Left lung (tissue), 10 donors: ENCODE measurements around the gene VWA3A. TPM values are rescaled to one million over a fixed set of nuclear protein-coding genes. Genes with fewer than 3 reads are reported as not detected.

Experiments
- ATAC-seq: fragments of 200-7000 bp; cut with Tn5 transposase; one replicate; pipeline ENCODE4 v1.9.1; 2020; ENCODE audit warnings: moderate library complexity
- DNase-seq, 4 donors: peaks; one replicate each; pipeline ENCODE4 v3.0.0-alpha.2; 2013 to 2020
- H3K27ac ChIP-seq, 2 donors: fragments of 200-600 bp; sonication (generic) in 1 of 2; one replicate each; pipeline versions ENCODE4 v1.5.0 to v1.8.0; 2020 to 2021
- H3K27me3 ChIP-seq, 2 donors: fragments of 200-600 bp; sonication (generic) in 1 of 2; one replicate each; pipeline versions ENCODE4 v1.5.0 to v1.8.0; 2020 to 2021
- H3K36me3 ChIP-seq, 2 donors: fragments of 200-600 bp; sonication (generic) in 1 of 2; one replicate each; pipeline versions ENCODE4 v1.5.0 to v1.8.0; 2020 to 2021
- H3K4me1 ChIP-seq, 2 donors: fragments of 200-600 bp; one replicate each; pipeline ENCODE4 v1.8.0; 2021
- H3K4me3 ChIP-seq, 2 donors: fragments of 200-600 bp; sonication (generic) in 1 of 2; one replicate each; pipeline versions ENCODE4 v1.5.0 to v1.8.0; 2020 to 2021; ENCODE audit warnings: mild to moderate bottlenecking in 1 of 2
- H3K9me3 ChIP-seq, 2 donors: fragments of 200-600 bp; sonication (generic) in 1 of 2; one replicate each; pipeline versions ENCODE4 v1.5.0 to v1.8.0; 2020 to 2021
- intact Hi-C, 2 donors: fragments of 100-400 bp; cut with DNase I; formaldehyde crosslinking; loops; one replicate each; pipeline versions ENCODE4 v1.11.2 to v1.14.2; 2022
- polyA plus RNA-seq, 6 donors: library from polyadenylated mRNA; unstranded; fragments of 120-200 nt; gene quantifications; one replicate each; pipeline ENCODE4 v1.2.1, GENCODE V29; 2013; ENCODE audit not compliant: insufficient read length in 6 of 6
- total RNA-seq, 2 donors: library from RNA; stranded (reverse); fragmentation: NEBNext Ultra II Directional; extraction: Animal tissue kit (Norgen Biotek cat#: 25700); gene quantifications; one replicate each; pipeline ENCODE4 v1.2.1, GENCODE V29; 2021
- TF ChIP-seq, protein P1 (sequence below), 2 donors: fragments of 200-600 bp; sonication (generic) in 1 of 2; IDR thresholded peaks; one replicate each; pipeline versions ENCODE4 v1.5.0 to v1.8.0; 2021; ENCODE audit warnings: antibody characterized with exemption in 2 of 2
- donor health status: DM: no; HTN: yes; CAD: no.
- donor health status: DM: no; HTN: no; CAD: no.

VWA3A gene
- total and polyA plus RNA-seq, 8 donors = 0.12 to 7.1 (median 4.9) TPM

DNA sequence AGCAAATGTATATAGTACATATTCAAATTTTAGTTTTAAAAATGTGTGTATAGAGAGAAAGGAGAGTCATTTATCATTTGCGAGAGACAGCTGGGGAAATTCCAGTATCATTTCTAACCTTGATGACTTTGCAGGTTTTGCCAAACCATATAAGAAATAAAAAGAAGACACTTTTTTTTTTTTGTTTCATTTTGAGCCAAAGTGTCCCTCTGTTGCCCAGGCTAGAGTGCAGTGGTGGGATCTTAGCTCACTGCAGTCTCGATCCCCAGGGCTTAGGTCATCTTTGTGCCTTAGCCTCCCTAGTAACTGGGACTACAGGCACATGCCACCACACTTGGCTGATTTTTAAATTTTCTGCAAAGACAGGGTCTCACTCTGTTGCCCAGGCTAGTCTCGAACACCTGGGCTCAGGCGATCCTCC lies 38.4 kb upstream of the VWA3A start:
- H3K36me3 ChIP-seq = no peaks in the 10 kb centered on the region
- TF ChIP-seq, protein P1, sequence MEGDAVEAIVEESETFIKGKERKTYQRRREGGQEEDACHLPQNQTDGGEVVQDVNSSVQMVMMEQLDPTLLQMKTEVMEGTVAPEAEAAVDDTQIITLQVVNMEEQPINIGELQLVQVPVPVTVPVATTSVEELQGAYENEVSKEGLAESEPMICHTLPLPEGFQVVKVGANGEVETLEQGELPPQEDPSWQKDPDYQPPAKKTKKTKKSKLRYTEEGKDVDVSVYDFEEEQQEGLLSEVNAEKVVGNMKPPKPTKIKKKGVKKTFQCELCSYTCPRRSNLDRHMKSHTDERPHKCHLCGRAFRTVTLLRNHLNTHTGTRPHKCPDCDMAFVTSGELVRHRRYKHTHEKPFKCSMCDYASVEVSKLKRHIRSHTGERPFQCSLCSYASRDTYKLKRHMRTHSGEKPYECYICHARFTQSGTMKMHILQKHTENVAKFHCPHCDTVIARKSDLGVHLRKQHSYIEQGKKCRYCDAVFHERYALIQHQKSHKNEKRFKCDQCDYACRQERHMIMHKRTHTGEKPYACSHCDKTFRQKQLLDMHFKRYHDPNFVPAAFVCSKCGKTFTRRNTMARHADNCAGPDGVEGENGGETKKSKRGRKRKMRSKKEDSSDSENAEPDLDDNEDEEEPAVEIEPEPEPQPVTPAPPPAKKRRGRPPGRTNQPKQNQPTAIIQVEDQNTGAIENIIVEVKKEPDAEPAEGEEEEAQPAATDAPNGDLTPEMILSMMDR (IDR thresholded peaks at IDR 0.05) = no peak
- no peak for DNase-seq
- H3K9me3 ChIP-seq = no peaks in the 10 kb centered on the region
- no peak for ATAC-seq
- intact Hi-C loops = no loop called here
- H3K4me3 ChIP-seq = no peak overlapping the region
- no peaks in the 10 kb centered on the region for H3K27me3 ChIP-seq
- H3K4me1 ChIP-seq = no peaks in the 10 kb centered on the region
- H3K27ac ChIP-seq = no peak overlapping the region

DNA sequence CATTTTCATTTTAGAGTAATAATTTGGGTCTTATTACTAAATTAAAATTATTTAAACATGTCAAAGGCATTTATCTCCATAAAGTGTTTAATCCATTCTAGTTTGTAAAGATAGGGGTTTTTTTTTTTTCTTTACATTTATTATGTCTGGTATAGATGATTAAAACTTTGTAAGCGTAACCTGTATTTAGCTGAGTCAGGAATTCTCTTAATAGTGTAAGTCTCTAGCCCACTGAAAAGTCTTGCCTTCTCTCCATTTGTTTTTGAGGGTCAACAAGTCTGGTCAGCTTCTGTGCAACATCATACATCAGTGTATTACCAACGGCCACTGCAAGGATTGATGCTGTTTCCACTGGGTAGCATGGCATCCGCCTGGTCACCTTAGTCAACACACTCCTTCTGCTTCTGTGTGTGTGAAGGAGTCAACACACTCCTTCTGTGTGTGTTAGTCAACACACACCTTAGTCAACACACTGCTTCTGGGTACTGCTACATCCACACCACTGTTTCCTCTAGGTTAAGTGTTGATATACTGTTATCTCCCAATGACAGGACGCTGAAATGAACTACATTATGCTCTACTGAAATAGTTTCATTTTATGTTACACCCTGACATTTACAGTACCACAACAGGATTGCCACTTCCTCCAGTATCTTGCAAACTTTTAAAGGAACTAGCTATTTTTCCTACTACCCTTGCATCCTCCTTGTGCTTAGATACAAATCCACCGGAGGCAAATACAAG lies 37.3 kb upstream of the VWA3A start:
- H3K9me3 ChIP-seq = no peaks in the 10 kb centered on the region

DNA sequence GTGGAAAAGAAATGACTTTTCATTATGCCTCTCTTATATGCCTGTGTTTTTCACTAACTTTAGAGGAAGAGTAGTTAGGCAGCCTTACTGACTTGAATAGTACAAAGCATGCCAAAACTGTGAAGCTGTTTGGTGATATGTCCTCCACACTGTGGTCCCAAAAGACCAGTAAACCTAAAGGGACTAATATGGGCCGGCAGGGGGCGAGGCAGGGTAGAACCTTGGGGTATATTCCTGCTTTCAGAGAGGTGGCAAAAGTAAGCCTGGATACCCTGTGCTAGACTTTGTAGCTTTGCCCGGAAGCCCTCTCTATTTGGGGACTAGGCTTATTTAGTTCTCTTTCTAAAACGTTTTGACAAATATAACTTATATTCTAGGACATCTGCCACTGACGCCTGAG lies 36.5 kb upstream of the VWA3A start:
- Histone ChIP-seq H3K4me1 (no peaks in the 10 kb centered on the region), H3K27me3 (no peaks in the 10 kb centered on the region), H3K36me3 (no peaks in the 10 kb centered on the region), H3K27ac (no peak overlapping the region), H3K9me3 (no peaks in the 10 kb centered on the region), H3K4me3 (no peak overlapping the region)
- DNase-seq (no peak), ATAC-seq (no peak)
- TF ChIP-seq, protein P1 (IDR thresholded peaks at IDR 0.05) = no peak
- intact Hi-C loops = no loop called here

More for the DNA sequence above, 37.3 kb upstream of the VWA3A start:
- DNase-seq = no peak
- intact Hi-C loops = no loop called here
- H3K4me1 ChIP-seq = no peaks in the 10 kb centered on the region
- no peak overlapping the region for H3K27ac ChIP-seq
- TF ChIP-seq, protein P1 (IDR thresholded peaks at IDR 0.05) = no peak
- no peak for ATAC-seq
- H3K27me3 ChIP-seq = no peaks in the 10 kb centered on the region
- H3K4me3 ChIP-seq = no peak overlapping the region
- H3K36me3 ChIP-seq = no peaks in the 10 kb centered on the region

DNA sequence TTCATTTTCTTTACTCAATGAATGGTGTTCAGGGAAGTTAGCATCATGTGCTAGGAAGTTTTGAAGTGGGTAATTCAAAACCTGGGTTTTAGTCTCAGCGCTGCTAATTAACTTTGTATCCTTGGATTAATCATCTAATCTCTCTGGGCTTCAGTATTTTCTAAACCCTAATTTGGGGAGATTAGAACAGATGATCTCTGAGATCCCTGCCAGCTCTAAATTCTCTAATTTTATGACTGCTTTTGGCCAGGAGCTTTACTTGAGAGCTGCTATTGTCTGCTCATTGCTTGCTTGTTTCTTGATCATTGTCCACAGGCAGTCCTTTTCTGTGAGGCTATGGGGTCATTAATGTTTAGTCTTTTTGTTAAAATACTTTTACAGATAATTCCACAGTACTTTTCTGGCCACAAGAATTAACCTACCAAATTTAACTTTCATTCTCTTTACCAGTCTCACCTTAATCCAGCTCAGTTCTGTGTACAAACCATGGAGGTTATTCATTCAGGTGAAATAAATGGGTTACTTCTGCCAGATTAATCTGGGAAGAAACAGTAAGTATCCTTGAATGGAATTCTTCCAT lies 28.4 kb upstream of the VWA3A start:
- Histone ChIP-seq H3K36me3 (no peaks in the 10 kb centered on the region), H3K27me3 (no peaks in the 10 kb centered on the region), H3K4me3 (no peak overlapping the region), H3K27ac (no peak overlapping the region), H3K4me1 (no peaks in the 10 kb centered on the region), H3K9me3 (peaks cover 0 to 4% of the 10 kb centered on the region in 2 donors)
- TF ChIP-seq, protein P1 (IDR thresholded peaks at IDR 0.05) = no peak
- ATAC-seq (no peak), DNase-seq (no peak)
- intact Hi-C loops = no loop called here

DNA sequence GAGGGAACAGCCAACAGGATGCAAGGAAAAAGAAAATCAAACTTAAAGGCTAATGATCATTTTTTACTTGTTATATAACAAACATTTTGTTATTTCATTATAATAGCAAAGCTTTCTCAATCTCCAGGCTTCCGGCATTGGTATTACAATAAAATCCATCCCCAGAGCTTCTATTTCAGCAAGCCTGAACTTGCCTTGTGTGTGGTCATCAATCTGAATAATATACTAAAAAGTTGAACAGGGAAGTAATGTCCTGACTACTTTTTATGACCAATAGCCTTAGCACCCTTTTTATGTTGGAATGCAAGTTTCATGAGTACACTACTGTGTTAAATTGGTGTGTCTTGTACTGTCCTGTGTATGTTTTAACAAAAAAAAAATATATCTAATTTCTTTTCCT lies 27.1 kb upstream of the VWA3A start:
- intact Hi-C loops = no loop called here
- TF ChIP-seq, protein P1 (IDR thresholded peaks at IDR 0.05) = no peak

More for the DNA sequence above, 27.1 kb upstream of the VWA3A start:
- Histone ChIP-seq H3K9me3 (peaks cover 0 to 4% of the 10 kb centered on the region in 2 donors), H3K27ac (no peak overlapping the region), H3K27me3 (no peaks in the 10 kb centered on the region), H3K4me3 (no peak overlapping the region), H3K36me3 (no peaks in the 10 kb centered on the region), H3K4me1 (no peaks in the 10 kb centered on the region)
- DNase-seq (no peak), ATAC-seq (no peak)
